Measurements from ENCODE around the gene CYP26A1. TPM values are rescaled to one million over a fixed set of nuclear protein-coding genes. Genes with fewer than 3 reads are reported as not detected.

CYP26A1 gene
- total RNA-seq, 1 experiment from 2014 or later, result not detected

DNA sequence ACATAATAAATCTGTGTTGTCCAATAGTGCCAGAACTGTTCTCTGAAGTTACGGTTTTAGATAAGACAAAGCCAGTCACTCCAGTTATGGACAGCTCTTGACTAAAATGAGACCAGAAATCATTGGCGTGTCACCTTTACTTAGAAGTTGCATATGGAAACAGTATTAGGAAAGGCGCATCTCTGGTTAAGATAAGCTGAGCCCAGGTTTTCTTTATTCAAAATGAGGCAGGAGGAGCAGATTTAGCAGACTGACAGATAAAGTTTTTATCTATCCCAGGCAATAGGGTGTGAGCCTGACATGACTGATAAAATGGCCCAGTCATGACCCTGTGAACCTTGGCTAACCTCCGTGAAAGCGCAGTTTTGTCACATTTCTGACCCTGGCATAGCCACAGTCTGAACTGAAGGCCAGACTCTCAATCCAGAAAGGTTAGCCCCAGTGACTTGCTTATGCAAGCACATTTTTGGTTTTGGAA, 4.2 kb downstream of the CYP26A1 start:
- intact Hi-C loops (cut with micrococcal nuclease; ENCODE audit: unreplicated experiment), result no loop called here
- peaks cover 56% of the 10 kb centered on the region for H3K27me3 ChIP-seq (replicated peaks; ENCODE audit: insufficient read depth, low read depth, low read length, poor library complexity)
- H3K9me3 ChIP-seq (ENCODE audit: low read depth, low read length, poor library complexity, severe bottlenecking), result no peaks in the 10 kb centered on the region
- no peak overlapping the region for H3K4me3 ChIP-seq (ENCODE audit: low read depth, low read length, poor library complexity, severe bottlenecking)
- no peak for DNase-seq (ENCODE audit: low spot score)
- H3K27ac ChIP-seq (ENCODE audit: low read depth, low read length, poor library complexity, severe bottlenecking), result no peak overlapping the region
- peaks cover 18% of the 10 kb centered on the region for H3K4me1 ChIP-seq (ENCODE audit: insufficient read depth, low read length, poor library complexity, severe bottlenecking)
- no peak for TF ChIP-seq EZH2 (IDR thresholded peaks at IDR 0.05; ENCODE audit: borderline replicate concordance, low read depth, low read length, poor library complexity, severe bottlenecking)
- TF ChIP-seq, protein P1, sequence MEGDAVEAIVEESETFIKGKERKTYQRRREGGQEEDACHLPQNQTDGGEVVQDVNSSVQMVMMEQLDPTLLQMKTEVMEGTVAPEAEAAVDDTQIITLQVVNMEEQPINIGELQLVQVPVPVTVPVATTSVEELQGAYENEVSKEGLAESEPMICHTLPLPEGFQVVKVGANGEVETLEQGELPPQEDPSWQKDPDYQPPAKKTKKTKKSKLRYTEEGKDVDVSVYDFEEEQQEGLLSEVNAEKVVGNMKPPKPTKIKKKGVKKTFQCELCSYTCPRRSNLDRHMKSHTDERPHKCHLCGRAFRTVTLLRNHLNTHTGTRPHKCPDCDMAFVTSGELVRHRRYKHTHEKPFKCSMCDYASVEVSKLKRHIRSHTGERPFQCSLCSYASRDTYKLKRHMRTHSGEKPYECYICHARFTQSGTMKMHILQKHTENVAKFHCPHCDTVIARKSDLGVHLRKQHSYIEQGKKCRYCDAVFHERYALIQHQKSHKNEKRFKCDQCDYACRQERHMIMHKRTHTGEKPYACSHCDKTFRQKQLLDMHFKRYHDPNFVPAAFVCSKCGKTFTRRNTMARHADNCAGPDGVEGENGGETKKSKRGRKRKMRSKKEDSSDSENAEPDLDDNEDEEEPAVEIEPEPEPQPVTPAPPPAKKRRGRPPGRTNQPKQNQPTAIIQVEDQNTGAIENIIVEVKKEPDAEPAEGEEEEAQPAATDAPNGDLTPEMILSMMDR (conservative IDR thresholded peaks at IDR 0.05; ENCODE audit: low read depth, low read length), result no peak
- H3K36me3 ChIP-seq (ENCODE audit: insufficient read depth, low read length, poor library complexity, severe bottlenecking), result no peaks in the 10 kb centered on the region
- POLR2A ChIA-PET (ENCODE audit: low non-redundant PET), result interaction anchor here (0.6 kb wide), 1 partner anchor 177 kb away, joined by 10 read pairs; no protein-coding TSS in a partner anchor
- CTCF ChIA-PET, result no interaction called here
- no TSS peak for BruUV-seq (replicated peaks)

DNA sequence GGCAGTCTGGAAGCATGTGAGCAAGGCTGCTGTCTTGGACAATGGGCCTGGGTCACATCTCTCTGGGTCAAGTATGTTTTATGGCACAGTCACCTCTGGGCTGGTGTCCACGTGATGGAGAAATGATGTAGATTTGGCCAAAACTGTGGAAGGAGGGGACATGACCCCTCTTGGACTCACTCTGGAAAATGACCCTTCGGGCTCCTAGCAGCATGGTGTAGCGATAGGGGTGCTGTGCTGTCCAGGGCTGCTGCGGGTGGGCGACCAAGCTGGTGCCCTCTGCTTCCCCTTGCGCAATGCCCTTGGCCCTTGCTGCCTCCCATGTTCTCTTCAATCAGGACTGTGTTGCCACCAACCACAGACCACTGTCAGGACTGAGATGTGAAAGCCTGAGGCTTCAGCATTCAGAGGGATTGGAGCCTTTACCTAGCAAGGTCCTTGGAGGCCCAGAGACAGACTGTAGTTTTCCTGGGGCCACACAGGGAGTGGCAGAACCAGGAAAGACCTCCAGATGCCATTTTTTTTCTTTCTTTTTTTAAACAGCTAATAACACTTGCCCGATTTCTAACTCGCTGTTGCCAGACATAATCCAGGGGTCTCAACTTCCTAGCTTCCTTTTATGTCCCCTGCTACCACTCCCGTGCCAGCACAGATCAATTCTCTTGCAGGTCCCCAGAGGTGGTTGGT, 6.1 kb downstream of the CYP26A1 start:
- intact Hi-C loops (cut with micrococcal nuclease; ENCODE audit: unreplicated experiment), result loop anchor here (1.0 to 10.0 kb wide), 2 partner anchors 272 to 405 kb away; partner anchors contain the start of gene MYOF
- Histone ChIP-seq H3K36me3 (ENCODE audit: insufficient read depth, low read length, poor library complexity, severe bottlenecking) (no peaks in the 10 kb centered on the region), H3K4me1 (ENCODE audit: insufficient read depth, low read length, poor library complexity, severe bottlenecking) (peaks cover 7% of the 10 kb centered on the region), H3K4me3 (ENCODE audit: low read depth, low read length, poor library complexity, severe bottlenecking) (peak overlapping the region; percentile 24), H3K9me3 (ENCODE audit: low read depth, low read length, poor library complexity, severe bottlenecking) (no peaks in the 10 kb centered on the region), H3K27me3 (replicated peaks; ENCODE audit: insufficient read depth, low read depth, low read length, poor library complexity) (peaks cover 37% of the 10 kb centered on the region), H3K27ac (ENCODE audit: low read depth, low read length, poor library complexity, severe bottlenecking) (no peak overlapping the region)
- no peak for TF ChIP-seq EZH2 (IDR thresholded peaks at IDR 0.05; ENCODE audit: borderline replicate concordance, low read depth, low read length, poor library complexity, severe bottlenecking)
- TF ChIP-seq, protein P1 (conservative IDR thresholded peaks at IDR 0.05; ENCODE audit: low read depth, low read length), result no peak
- ChIA-PET CTCF (interaction anchor here (1.0 kb wide), 1 partner anchor 273 kb away, joined by 3 read pairs; no protein-coding TSS in a partner anchor), POLR2A (ENCODE audit: low non-redundant PET) (interaction anchor here (0.6 kb wide), 1 partner anchor 56 kb away, joined by 5 read pairs; no protein-coding TSS in a partner anchor)
- DNase-seq (ENCODE audit: low spot score), result no peak
- BruUV-seq (replicated peaks), result no TSS peak

DNA sequence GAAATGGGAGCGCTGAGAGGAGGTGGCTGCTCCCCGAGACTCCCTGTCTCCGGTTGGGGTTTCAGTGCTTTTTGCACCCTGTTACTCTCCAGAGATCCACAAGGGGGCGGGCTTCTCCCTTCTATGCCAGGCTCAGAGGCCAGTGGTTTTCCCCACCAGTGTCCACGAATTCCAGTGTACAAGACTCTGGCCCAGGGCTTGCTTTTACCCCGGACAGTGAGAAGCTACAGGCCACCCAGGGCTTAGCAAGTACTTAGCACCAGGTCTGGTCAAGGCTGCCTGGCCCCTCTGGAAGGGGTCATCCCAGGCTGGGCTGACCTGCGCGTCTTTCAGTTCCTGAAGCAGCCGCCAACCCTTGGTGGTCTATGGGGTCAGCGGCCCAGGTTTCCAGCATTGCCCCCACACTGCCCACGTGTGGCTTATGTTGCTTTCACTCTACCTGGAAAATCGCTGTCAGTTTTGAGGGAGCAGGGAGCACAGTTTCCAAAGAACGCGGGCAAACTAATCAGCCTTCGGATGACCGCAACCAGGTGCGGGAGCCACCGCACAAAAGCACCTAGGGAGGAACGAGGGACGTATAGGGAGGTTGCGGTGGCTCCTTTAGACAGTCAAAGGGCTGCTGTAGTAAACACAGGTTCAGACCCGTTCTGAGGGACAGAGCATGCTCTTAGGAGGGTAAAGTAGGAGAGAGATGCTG, 6.8 kb downstream of the CYP26A1 start:
- Histone ChIP-seq H3K27me3 (replicated peaks; ENCODE audit: insufficient read depth, low read depth, low read length, poor library complexity) (peaks cover 30% of the 10 kb centered on the region), H3K9me3 (ENCODE audit: low read depth, low read length, poor library complexity, severe bottlenecking) (no peaks in the 10 kb centered on the region), H3K4me1 (ENCODE audit: insufficient read depth, low read length, poor library complexity, severe bottlenecking) (no peaks in the 10 kb centered on the region), H3K4me3 (ENCODE audit: low read depth, low read length, poor library complexity, severe bottlenecking) (peak overlapping the region; percentile 24), H3K27ac (ENCODE audit: low read depth, low read length, poor library complexity, severe bottlenecking) (no peak overlapping the region), H3K36me3 (ENCODE audit: insufficient read depth, low read length, poor library complexity, severe bottlenecking) (no peaks in the 10 kb centered on the region)
- peak; percentile 61 for DNase-seq (ENCODE audit: low spot score)
- no TSS peak for BruUV-seq (replicated peaks)
- intact Hi-C loops (cut with micrococcal nuclease; ENCODE audit: unreplicated experiment), result loop anchor here (1.0 to 10.0 kb wide), 3 partner anchors 209 to 404 kb away; partner anchors contain the start of gene MYOF
- ChIA-PET POLR2A (ENCODE audit: low non-redundant PET) (no interaction called here), CTCF (interaction anchor here (1.0 kb wide), 1 partner anchor 272 kb away, joined by 3 read pairs; no protein-coding TSS in a partner anchor)
- no peak for TF ChIP-seq EZH2 (IDR thresholded peaks at IDR 0.05; ENCODE audit: borderline replicate concordance, low read depth, low read length, poor library complexity, severe bottlenecking)
- TF ChIP-seq, protein P1 (conservative IDR thresholded peaks at IDR 0.05; ENCODE audit: low read depth, low read length), result peak; percentile 91
